Measurements from ENCODE around the gene RNF43. TPM values are rescaled to one million over a fixed set of nuclear protein-coding genes. Genes with fewer than 3 reads are reported as not detected.

Gene RNF43
- total RNA-seq (2014; rRNA removed; shearing (Covaris generic)), result 0.11 TPM in 1 of 2 replicates, not detected in the other

DNA sequence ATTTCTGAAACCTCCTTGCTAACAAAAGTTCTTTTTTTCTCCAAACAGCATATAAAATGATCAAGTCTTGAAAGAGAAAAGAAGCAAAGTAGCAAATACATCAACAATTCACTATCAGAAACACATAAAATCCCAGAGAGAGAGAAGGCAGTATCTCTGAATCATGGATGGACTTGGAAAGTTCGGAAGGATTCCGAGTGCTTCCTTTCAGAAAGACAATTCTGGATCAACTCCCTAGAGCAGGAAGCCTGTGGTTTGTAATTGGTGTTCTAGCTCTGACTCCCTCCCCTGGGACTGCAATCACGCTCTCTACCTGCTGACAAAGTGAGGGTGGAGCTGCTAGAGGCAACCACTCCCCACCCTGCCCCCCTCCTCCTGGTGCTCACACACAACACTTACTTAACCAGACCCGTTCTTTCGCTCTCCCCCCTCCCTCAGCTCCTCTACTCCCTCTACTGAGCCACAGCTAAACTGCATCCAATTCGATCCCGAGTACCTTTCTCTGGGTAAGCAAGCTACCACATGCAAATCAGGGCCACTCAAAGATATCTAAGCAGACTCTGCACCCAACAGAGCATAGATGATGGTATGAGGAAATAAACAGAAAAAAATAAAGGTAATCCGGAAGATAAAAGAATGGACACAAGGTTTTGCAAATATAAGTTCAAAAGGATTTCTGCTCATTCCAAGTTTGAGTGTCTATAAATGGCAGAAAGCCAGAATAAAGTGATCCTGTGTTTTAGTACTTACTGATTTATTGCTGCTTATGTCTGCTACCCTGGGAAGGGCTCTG is at the start of gene RNF43:
RNF43 (minus strand) TSS at position 235 of the 793 bp plus-strand sequence. CDS start 1,957 bp downstream, outside the sequence.

Other genes starting within 250 kb of the RNF43 start
- not detected in 2 replicates for gene EPX, start 224.8 kb downstream of the RNF43 start, total RNA-seq (2014; rRNA removed; shearing (Covaris generic))
- 13.6 and 15.2 TPM in 2 replicates for gene MKS1, start 198.3 kb downstream of the RNF43 start, total RNA-seq (2014; rRNA removed; shearing (Covaris generic))
- gene LPO, start 178.9 kb downstream of the RNF43 start, total RNA-seq (2014; rRNA removed; shearing (Covaris generic)), result not detected in 2 replicates
- not detected in 2 replicates for gene MPO, start 136.6 kb downstream of the RNF43 start, total RNA-seq (2014; rRNA removed; shearing (Covaris generic))
- gene TSPOAP1, start 88.7 kb downstream of the RNF43 start, total RNA-seq (2014; rRNA removed; shearing (Covaris generic)), result not detected in 2 replicates
- gene SUPT4H1, start 65.3 kb downstream of the RNF43 start, total RNA-seq (2014; rRNA removed; shearing (Covaris generic)), result 67.4 and 69.6 TPM in 2 replicates
- gene HSF5, start 70.9 kb upstream of the RNF43 start, total RNA-seq (2014; rRNA removed; shearing (Covaris generic)), result 0.08 TPM in 1 of 2 replicates, not detected in the other
- 19.4 and 24.0 TPM in 2 replicates for gene MTMR4, start 97.1 kb upstream of the RNF43 start, total RNA-seq (2014; rRNA removed; shearing (Covaris generic))